Fibroblast of skin of abdomen (primary cell): Measurements from ENCODE around the gene KLF3.

Experiments
- DNase-seq: peaks from one replicate; pipeline ENCODE4 v3.0.0-alpha.2; 2013

The KLF3 gene

DNA sequence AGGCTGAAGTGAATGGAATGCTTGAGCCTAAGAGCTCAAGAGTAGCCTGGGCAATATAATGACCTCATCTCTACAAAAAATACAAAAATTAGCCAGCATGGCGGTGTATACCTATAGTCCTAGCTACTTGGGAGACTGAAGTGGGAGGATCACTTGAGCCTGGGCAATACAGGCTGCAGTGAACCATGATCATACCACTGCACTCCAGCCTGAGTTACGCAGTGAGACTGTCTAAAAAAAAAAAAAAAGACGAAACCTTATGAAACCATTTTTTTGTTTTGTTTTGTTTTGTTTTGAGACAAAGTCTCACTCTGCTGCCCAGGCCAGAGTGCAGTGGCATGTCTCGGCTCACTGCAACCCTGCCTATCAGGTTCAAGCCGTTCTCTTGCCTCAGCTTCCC, 81.9 kb downstream of the KLF3 start:
- no peak for DNase-seq

GRCh38 chr4:38747629-38748028, 83.6 kb downstream of the KLF3 start:
- no peak for DNase-seq

GRCh38 chr4:38749336-38749735, 85.3 kb downstream of the KLF3 start:
- no peak for DNase-seq
